ENCODE data around the gene PCNX2. TPM values are rescaled to one million over a fixed set of nuclear protein-coding genes. Genes with fewer than 3 reads are reported as not detected.

PCNX2 gene
- total RNA-seq, 1 donor from 2014 or later: 0.20 TPM

DNA sequence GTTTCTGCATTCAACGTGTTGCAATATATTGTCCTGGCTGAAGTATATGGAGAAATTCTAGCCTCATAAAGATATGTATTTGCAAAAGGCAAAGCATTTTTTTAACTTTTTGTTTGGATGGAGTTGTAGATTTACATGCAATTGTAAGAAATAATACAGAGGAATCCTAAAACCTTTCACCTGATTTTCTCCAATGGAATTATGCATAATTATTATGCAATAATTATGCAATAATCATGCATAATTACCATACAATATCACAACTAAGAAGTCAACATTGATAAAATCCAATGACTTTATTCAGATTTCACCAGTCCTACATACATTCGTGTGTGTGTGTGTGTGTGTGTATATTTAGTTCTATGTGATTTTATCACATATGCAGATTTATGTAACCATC lies 24.5 kb upstream of the PCNX2 start:
- no peak for DNase-seq (ENCODE audit: low read depth in 2 of 2)

DNA sequence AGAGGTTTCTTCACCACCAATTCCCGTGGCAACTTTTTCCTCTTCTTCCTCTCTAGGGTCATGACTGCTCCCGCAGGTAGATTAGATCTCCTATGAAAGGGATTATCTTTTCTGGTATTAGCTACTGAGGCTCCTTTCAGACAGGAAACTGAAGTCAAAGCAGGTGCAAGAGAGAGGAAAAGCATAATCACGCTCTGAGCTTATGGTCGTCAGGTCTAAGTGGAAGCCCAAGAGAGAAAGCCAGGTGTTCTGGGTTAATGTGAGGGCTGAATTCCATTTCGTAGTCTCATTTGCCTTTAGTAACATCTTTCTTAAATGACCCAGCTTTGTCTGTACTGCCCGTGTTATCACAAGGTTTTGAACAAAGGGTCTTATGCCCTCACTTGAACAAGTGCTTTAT lies 23.7 kb upstream of the PCNX2 start:
- DNase-seq (ENCODE audit: low read depth in 2 of 2): no peak

DNA sequence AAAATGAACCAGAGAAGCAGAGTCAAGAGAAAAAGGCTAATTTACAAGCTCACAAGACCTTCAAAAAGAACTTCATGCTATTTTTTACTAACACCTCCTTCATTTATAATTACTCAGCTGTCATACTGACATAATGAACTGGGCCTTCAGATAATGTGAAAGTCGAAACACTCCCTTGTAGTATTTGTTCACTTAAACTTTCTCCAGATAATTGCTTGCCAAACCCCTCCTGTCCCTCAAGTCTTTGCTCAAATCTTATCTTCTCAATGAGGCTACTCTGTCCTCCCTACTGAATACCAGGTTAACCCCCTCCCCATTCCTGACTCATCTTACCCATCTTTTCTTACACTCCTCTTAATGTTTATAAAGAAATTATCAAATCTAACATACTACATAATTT lies 20.9 kb upstream of the PCNX2 start:
- no peak for DNase-seq (ENCODE audit: low read depth in 2 of 2)

DNA sequence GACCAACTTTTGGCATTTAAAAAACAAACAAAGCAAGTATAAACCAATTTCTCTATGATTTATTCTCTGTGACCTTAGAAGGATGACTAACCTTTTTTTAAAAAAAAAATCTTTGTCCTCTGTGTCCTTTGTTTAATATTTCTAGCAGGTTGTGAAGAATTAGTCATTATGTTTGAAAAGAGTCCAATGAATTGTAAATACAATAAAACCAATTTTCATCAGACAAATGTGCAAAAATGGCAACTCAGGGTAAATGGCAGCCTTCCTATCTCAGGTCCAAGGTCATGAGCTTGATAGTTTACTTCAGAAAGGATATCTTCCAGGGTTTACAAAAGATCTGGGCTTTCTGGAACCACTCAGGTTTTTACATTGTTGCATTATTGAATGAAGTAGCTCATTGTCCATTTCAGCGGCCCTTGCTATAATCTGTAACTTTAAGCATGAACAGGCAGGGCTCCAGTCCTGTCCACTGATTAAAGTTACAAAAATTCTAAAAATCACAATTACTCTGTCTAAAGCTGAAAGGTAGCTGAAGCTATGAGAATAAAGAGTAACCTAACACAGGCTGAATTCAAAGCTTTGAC lies 20.3 kb upstream of the PCNX2 start:
- DNase-seq (ENCODE audit: low read depth in 2 of 2): peak in 1 of 2 donors; percentile 10

DNA sequence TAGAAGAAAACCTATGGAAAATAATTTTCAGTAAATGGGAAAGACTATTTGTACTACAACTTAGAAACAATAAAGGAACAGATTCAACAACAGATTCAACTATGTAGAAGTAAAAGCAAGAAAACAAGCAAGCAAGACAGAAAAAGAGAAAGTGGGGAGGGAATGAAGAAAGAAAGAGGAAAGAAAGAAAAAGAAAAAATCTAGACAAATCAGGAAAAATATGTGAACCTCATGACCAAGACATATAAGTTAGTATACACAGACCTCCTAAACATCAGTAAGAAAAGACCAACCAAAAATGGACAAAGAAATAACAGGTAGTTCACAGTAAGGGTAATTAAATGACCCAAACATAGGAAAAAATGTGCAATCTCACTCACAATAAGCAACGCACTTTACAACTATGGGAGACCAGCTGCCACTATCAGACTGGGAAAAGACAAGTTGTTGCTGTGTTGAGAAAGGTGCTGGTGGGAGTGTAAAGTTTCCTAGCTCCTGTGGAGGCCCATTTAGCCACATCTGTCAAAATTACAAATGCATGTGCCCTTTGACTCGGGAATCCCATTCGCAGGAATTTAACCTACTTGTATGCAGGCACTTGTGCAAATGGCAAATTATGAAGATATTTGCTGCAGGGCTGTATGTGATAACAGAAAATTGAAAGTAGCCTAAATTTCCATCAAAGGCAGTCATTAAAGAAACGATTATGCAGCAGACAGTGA lies 18.1 kb upstream of the PCNX2 start:
- no peak for DNase-seq (ENCODE audit: low read depth in 2 of 2)

DNA sequence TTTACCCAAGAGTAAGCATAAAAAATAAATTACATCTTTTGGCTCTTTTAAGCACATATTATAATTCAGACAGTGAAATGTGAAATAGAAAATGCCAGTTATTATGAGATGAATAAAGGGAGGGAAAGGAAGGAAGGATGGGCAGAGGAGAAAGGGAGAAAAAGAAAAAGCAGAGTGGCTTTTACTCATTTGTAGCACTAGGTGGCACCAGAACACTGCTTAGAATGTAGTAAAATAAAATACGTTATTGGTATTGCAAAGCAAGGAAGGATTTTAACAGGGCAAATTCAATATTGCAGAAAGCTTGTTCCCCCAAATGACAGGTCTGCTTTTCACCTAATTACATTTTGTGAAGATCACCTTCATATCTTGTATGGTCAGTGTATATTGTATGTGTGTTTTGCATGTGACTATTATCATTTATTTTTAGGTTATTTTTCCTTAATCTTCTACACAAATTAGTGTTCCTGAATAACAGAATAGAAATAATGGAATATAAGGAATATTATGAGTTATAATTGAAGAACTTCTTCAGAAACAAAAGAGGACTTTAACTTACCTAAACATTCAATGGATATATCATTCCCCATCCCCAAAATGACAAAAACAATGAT lies 9.1 kb upstream of the PCNX2 start:
- DNase-seq (ENCODE audit: low read depth in 2 of 2): peak; percentile 23 to 35

DNA sequence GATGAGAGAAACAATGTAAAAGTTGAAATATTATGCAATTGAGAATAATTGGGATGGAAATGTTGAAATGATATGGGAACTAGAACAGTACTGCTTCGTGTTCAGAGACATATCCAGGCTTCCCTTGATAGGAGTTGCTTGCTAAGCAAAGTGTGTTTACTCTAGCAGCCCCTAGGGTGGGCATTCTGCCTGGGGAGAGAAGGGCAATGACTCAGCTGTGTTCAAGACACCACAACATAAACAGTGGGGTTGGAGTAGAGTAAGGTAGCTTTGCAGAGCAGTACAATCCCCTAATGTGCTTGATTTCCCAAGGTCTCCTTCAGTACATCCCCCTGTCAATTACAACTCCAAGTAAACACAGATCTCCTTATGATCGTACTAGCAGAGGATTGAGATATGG lies 4.8 kb upstream of the PCNX2 start:
- no peak for DNase-seq (ENCODE audit: low read depth in 2 of 2)

DNA sequence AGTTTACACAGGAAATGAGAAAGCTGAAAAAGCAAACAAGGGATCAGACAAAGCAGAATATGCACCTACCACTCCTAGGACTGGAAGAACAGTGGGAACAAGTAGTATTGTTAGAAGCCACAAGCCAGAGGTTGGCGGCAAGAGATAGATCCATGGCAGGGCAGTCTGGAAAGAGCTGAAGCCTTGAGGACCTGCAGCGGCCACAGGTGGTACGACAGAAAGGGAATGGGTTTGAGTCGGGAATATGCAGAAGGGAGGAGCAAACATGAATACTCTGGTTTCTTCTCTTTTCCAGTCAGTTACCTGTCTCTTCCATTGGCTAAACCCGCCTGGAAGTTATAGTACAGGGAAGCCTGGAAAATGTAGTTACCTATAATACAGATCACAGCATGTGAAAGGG lies 3.9 kb upstream of the PCNX2 start:
- no peak for DNase-seq (ENCODE audit: low read depth in 2 of 2)

DNA sequence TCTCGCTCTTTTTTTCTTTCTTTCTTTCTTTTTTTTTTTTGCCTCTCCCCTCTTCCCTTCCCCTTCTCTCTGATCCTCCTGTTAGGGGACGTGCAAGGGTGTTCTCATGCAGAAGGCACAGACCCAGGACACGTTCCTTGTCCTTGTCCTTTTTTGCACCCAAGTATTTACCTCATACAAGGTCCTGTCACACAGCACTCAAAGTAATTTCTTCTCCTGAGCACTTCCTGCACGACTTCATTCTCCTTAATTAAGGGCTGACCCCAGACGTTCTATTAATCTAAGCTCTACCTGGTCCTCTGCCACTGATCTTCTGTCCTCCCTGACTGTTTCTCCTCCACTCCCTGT lies 424 bp upstream of the PCNX2 start:
- DNase-seq (ENCODE audit: low read depth in 2 of 2): no peak

DNA sequence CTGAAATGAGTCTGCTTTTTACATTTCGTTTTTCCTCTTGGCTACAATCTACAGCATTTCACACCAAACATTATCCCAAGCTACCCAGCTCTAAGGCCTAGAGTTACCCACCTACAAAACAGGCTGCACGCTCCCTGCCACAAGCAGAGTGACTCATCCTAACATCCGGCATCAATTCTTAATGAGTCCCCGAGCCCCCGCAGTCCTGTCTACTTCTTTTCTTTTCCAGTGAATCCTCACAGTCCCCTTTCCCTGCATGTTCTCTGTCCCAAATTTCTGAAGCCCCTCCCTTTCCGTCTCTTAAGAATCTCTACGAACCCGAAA lies 650 bp downstream of the PCNX2 start:
- peak; percentile 16 to 78 for DNase-seq (ENCODE audit: low read depth in 2 of 2)

DNA sequence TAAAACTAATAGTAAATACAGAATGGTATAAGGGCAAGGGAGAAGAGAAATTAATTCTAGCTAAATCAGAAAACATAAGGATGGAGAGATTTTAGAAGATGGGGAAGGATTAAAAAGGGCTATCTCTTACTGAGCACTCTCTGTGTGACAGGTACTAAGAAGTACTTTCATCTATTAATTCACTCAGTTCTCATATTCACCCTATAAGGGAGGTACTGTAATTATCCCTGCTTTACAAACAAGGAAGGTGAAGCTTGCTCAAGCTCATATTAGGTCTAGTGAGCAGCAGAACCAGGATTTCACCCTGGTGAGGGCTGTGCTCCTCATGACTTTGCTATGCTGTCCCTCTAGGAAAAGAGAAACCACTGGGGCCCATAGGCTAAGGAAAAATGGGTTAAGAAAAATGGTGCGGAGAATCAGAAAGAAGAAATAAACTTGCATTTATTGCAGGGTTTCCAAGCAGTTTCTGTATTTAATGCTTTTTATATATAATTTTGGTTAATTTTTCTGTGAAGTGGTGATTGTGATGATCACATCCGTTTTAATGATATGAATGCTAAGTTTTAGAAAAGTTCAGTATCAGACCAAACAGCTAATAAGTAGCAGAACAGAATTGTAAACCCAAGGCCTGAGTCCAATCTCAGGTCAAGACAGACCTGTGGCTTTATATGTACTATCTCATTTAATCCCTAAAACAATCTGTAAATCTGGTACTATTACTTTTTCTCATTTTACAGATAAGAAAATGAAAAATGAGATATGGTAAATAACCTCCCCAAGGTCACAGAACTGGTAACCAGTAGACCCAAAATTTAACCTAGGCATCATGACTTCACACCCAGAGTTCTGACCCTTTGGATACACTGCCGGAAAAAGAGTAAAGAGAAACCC lies 1.7 kb downstream of the PCNX2 start:
- peak in 1 of 2 donors; percentile 7 for DNase-seq (ENCODE audit: low read depth in 2 of 2)

DNA sequence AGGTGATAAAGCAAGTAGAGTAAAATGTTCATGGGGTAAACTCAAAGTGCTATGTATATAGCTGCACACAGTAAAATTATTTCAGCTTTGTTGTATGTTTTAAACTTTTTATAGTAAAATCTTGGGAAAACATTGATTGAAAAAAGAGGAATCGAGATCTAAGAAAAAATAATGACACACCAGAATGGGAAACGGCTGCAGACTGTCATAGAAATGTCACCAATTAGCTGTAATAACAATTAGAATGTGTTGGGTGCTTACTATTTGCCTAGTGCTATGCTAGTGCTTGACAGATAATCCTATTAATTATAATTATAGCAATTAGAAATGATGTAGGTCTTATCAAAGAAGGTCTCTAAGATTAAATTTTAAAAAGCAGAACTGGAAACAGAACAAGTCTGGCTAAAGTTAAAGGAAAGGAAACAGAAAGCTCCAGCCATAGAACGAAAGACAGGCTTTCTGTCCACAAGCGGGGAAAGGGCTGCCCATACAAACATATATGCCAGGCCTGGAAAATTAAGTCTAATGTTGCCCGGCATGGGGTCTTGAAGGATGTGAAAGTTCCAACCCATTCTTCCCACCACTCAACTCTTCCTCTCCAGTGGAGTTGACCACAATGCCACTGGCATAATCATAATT lies 5.0 kb downstream of the PCNX2 start:
- no peak for DNase-seq (ENCODE audit: low read depth in 2 of 2)

DNA sequence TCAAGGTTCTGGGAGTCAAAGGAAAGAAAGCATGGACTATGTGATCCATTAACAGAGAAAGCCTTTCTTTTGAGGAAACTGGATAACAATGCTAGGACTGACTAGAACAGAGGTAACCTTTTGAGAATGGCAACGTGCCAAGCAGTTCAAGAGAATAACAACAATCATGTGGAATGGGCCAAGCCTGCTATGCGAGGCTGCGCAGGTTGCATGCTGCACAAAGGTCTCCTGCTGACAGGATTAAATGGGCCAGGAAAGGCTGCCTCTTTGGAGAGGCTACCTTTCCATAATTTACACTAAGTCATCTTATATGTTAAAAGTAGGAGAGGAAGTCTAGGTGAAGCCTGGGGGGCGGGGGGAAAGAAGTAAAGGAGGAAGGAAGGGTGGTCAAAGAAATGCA lies 5.8 kb downstream of the PCNX2 start:
- peak; percentile 17 to 46 for DNase-seq (ENCODE audit: low read depth in 2 of 2)

DNA sequence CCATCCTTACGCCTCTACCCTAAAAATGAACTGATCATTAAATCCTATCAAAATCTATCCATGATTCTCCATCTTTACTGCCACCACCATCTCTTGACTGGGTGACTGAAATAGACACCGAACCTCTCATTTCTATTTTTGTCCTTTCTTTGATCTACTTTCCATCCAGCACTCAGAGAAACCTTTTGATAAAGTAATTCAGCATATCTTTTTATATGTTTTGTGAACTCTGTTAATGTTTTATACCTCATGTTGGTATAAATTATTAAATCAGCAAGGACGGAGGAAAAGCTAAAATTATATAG lies 13.0 kb downstream of the PCNX2 start:
- DNase-seq (ENCODE audit: low read depth in 2 of 2): no peak

DNA sequence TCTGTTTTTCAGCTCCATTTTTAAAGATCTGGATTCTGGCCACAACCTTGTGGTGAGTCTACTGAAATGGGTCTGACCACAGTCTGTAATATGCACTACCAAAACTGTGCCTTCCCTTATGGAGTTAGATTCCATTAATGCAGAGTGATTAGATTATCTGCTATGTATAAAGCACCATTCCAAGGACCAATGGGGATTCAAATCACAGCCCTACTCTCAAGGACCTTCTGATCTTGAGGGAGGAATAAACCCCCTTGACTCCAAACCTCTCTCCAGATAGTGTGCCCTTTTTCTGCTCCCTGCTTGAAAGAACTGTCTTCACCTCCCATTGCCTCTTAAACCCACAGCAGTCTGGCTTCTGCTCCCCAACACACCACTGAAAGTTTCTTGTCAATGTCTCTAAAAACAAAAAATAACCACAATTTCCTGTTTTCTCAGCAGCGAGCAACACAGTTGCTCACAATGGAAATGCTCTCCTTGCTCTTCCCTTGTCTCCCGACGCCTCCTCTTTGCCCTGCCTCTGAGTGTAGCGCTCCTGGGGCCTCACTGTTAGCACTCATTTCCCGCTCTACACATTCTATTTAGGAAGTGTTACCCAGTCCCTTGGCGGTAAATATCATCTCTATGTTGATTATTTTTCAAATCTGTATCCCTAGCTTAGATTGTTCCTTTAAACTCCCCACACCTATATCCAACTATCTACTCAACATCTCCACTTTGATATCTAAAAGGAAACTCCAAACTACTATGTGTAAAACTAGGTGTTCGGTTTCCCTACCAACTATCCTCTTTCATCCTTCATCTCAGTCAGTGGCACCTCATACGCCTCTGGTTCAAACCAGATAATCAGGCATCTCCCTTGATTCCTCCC lies 13.6 kb downstream of the PCNX2 start:
- DNase-seq (ENCODE audit: low read depth in 2 of 2): peak in 1 of 2 donors; percentile 58

DNA sequence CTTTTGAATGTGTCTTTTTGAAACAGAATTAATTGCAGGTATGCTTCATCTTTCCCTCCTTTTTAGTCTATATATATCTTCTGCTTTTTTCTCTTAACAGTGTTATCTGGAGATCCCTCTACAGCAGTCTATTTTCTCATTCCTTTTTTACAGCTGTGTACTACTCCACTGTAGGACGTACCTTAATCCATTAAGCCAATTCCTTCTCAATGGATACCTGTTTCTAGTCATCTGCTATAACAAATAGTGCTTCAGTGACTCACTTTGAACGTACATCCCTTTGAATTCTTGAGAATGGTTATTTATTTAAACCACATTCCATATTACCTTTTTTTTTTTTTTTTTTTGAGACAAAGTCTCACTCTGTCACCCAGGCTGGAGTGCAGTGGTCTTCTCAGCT lies 15.6 kb downstream of the PCNX2 start:
- no peak for DNase-seq (ENCODE audit: low read depth in 2 of 2)

DNA sequence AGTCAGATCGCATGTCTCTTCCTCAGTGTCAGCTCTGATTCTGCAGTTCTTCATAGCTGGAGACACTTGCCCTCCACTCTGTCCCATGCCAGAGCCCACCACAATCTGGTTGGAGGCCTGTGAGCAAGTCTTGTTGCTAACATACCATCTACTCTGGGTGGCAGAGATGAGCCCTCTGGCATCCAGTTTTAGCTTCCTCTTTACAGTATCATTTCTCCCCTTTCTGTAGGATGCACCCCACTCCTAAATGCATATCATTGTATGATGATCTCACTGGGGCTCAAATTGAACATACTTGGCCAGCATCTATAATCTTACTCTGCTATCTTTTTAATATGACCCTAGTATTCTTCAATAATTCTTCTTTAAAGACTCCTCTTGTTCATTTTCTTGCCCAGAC lies 16.9 kb downstream of the PCNX2 start:
- DNase-seq (ENCODE audit: low read depth in 2 of 2): no peak

DNA sequence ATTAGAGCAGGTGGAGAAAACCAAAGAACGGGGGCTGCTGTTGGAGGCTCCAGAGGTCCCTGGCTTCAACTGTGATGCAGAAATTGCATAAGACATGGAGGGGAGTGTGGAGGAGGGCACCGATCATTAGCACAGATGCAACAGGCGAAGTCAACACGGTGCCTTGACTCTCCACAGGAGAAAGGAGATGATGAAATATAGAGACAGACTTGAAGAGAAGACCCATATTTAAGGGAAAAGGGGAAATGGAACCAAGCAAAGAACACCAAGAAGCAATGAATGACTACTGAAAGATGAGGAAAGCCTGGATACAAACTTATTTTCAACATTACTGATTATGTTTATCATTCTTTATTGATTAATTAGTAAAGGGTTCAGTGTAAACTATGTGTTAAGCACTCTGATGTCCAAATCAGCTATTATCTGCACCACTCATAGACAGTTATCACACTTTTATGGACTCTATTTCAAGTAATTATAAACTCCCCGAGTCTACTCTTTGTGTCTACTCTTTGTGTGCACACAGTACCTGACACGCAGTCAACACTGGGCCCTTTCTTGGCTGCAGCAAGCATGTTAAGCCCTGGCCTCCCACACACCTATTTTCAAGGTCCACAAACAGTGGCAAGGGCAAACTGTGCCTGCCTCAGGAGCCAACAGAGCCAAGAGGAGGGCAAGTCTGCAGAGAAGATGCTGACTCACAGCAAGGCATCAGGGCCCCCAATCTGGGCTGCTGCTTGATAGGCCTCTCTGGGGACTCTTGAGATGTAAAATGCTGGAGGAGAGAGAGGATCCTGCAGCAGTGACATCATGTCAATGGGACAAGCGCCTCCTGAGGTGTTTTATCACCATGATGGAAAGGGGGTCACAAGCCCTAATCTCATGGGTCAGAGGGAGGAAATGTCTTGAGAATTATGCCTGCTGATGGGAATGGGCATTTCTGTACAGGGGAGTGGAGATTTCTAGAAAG lies 17.6 kb downstream of the PCNX2 start:
- no peak for DNase-seq (ENCODE audit: low read depth in 2 of 2)

DNA sequence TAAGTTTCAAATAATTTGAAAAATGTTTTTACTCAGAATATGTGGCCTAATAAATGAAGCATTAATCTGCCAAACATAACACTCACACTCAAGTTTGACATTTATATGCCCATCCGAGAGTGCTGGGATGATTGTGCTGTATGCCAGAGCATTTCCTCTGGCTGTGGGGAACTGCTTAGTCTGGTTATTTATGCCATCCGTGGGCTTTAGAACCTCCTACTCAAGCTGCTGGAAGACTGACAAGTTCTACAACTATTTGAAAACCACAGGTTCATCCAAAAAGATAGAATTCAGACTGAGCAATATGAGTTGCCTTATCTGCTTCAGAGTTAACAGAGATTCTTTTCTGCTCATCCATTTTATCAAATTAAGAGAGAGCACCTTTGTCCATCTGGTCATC lies 25.9 kb downstream of the PCNX2 start:
- DNase-seq (ENCODE audit: low read depth in 2 of 2): no peak

Data from lung microvascular endothelial cell (primary cell).